ENCODE measurements around the gene HSPA12A.
"Not testable (repeated sequence)": the region's sequence is repeated elsewhere in the genome, so short reads cannot be mapped to it uniquely, and the experiment has no call there.

The HSPA12A gene

GRCh38 chr10:116715839-116716377 is 26.5 kb downstream of the HSPA12A start:
- DNase-seq: no peak

- no peak for DNase-seq
Observed at GRCh38 chr10:116715341-116715740, 27.0 kb downstream of the HSPA12A start.

- DNase-seq: no peak
Observed at GRCh38 chr10:116713846-116714245, 28.5 kb downstream of the HSPA12A start.

GRCh38 chr10:116712989-116713543 is 29.3 kb downstream of the HSPA12A start:
- DNase-seq: no peak

- DNase-seq: no peak
Observed at GRCh38 chr10:116712519-116712918, 29.8 kb downstream of the HSPA12A start.

GRCh38 chr10:116711803-116712202 is 30.6 kb downstream of the HSPA12A start:
- not testable (repeated sequence) for DNase-seq

- no peak for DNase-seq
Observed at GRCh38 chr10:116710076-116710475, 32.3 kb downstream of the HSPA12A start.

- no peak for DNase-seq
Observed at GRCh38 chr10:116708877-116709276, 33.5 kb downstream of the HSPA12A start.

GRCh38 chr10:116708391-116708821 is 34.0 kb downstream of the HSPA12A start:
- no peak for DNase-seq

GRCh38 chr10:116707981-116708380 is 34.4 kb downstream of the HSPA12A start:
- DNase-seq: no peak

GRCh38 chr10:116706281-116706680 is 36.1 kb downstream of the HSPA12A start:
- no peak for DNase-seq

- DNase-seq: no peak
Observed at GRCh38 chr10:116705498-116705897, 36.9 kb downstream of the HSPA12A start.

- no peak for DNase-seq
Observed at GRCh38 chr10:116704926-116705325, 37.4 kb downstream of the HSPA12A start.

GRCh38 chr10:116702165-116702564 is 40.2 kb downstream of the HSPA12A start:
- no peak for DNase-seq

GRCh38 chr10:116699471-116700150 is 42.8 kb downstream of the HSPA12A start:
- DNase-seq: no peak

- no peak for DNase-seq
Observed at GRCh38 chr10:116699049-116699448, 43.3 kb downstream of the HSPA12A start.

- no peak for DNase-seq
Observed at GRCh38 chr10:116698364-116698763, 44.0 kb downstream of the HSPA12A start.

- no peak for DNase-seq
Observed at GRCh38 chr10:116697816-116698215, 44.5 kb downstream of the HSPA12A start.

- DNase-seq: no peak
Observed at GRCh38 chr10:116696919-116697318, 45.4 kb downstream of the HSPA12A start.

- DNase-seq: no peak
Observed at GRCh38 chr10:116694927-116695268, 47.5 kb downstream of the HSPA12A start.

- DNase-seq: no peak
Observed at GRCh38 chr10:116694243-116694926, 48.0 kb downstream of the HSPA12A start.

- DNase-seq: no peak
Observed at GRCh38 chr10:116692225-116692624, 50.1 kb downstream of the HSPA12A start.

- no peak for DNase-seq
Observed at GRCh38 chr10:116691635-116692034, 50.7 kb downstream of the HSPA12A start.

Data from CD4-positive, alpha-beta T cell treated with Interleukin-17A for 1 hour (primary cell).